Measurements from ENCODE around the gene CNBD2. TPM values are rescaled to one million over a fixed set of nuclear protein-coding genes. Genes with fewer than 3 reads are reported as not detected.
A peak's percentile ranks its signal among the peaks of the same experiment; 100 is the strongest.
"Not testable (repeated sequence)": the region's sequence is repeated elsewhere in the genome, so short reads cannot be mapped to it uniquely, and the experiment has no call there.

Gene CNBD2
- total RNA-seq, 1 donor from 2014 or later = 3.8 TPM

- no peak for DNase-seq (ENCODE audit: low spot score)
These were observed 7.4 kb downstream of the CNBD2 start for GRCh38 chr20:35975576-35976373.

GRCh38 chr20:35978041-35978513 lies 9.7 kb downstream of the CNBD2 start:
- no peak for DNase-seq (ENCODE audit: low spot score)

- no peak for DNase-seq (ENCODE audit: low spot score)
These were observed 11.2 kb downstream of the CNBD2 start for GRCh38 chr20:35979544-35979943.

GRCh38 chr20:35981969-35982368 lies 13.6 kb downstream of the CNBD2 start:
- DNase-seq (ENCODE audit: low spot score) = no peak

- DNase-seq (ENCODE audit: low spot score) = no peak
These were observed 16.0 kb downstream of the CNBD2 start for GRCh38 chr20:35984382-35984781.

- DNase-seq (ENCODE audit: low spot score) = no peak
These were observed 17.4 kb downstream of the CNBD2 start for GRCh38 chr20:35985806-35986205.

- no peak for DNase-seq (ENCODE audit: low spot score)
These were observed 20.6 kb downstream of the CNBD2 start for GRCh38 chr20:35988910-35989463.

GRCh38 chr20:35991142-35991771 lies 22.9 kb downstream of the CNBD2 start:
- no peak for DNase-seq (ENCODE audit: low spot score)

- peak; percentile 64 for DNase-seq (ENCODE audit: low spot score)
These were observed 24.4 kb downstream of the CNBD2 start for GRCh38 chr20:35992713-35993335.

- DNase-seq (ENCODE audit: low spot score) = peak; percentile 83
These were observed 26.6 kb downstream of the CNBD2 start for GRCh38 chr20:35994994-35995453.

GRCh38 chr20:35996492-35996891 lies 28.1 kb downstream of the CNBD2 start:
- not testable (repeated sequence) for DNase-seq (ENCODE audit: low spot score)

- DNase-seq (ENCODE audit: low spot score) = not testable (repeated sequence)
These were observed 32.9 kb downstream of the CNBD2 start for GRCh38 chr20:36001331-36001730.

- DNase-seq (ENCODE audit: low spot score) = no peak
These were observed 34.5 kb downstream of the CNBD2 start for GRCh38 chr20:36002855-36003254.

GRCh38 chr20:36004045-36004444 lies 35.7 kb downstream of the CNBD2 start:
- DNase-seq (ENCODE audit: low spot score) = no peak

- DNase-seq (ENCODE audit: low spot score) = no peak
These were observed 40.2 kb downstream of the CNBD2 start for GRCh38 chr20:36008461-36009035.

GRCh38 chr20:36010076-36010475 lies 41.7 kb downstream of the CNBD2 start:
- no peak for DNase-seq (ENCODE audit: low spot score)

- DNase-seq (ENCODE audit: low spot score) = no peak
These were observed 42.4 kb downstream of the CNBD2 start for GRCh38 chr20:36010825-36011224.

- DNase-seq (ENCODE audit: low spot score) = no peak
These were observed 47.5 kb downstream of the CNBD2 start for GRCh38 chr20:36015806-36016403.

- peak; percentile 51 for DNase-seq (ENCODE audit: low spot score)
These were observed 48.9 kb downstream of the CNBD2 start for GRCh38 chr20:36017048-36017951.

- DNase-seq (ENCODE audit: low spot score) = no peak
These were observed 50.0 kb downstream of the CNBD2 start for GRCh38 chr20:36018208-36018988.

All from ureter (tissue), 1 donor.